Endothelial cell (in vitro differentiated cells): ENCODE results near the gene CLK3. TPM values are rescaled to one million over a fixed set of nuclear protein-coding genes. Genes with fewer than 3 reads are reported as not detected.

Experiments
- DNase-seq: peaks from one replicate; pipeline ENCODE4 v3.0.0; 2021; ENCODE audit warnings: low spot score
- H3K27ac Mint-ChIP-seq: one replicate; pipeline ENCODE4 v1.8.0; 2021; ENCODE audit warnings: mixed read lengths, inconsistent platforms; ENCODE audit not compliant: unreplicated experiment
- H3K27me3 Mint-ChIP-seq: one replicate; pipeline ENCODE4 v1.8.0; 2021; ENCODE audit warnings: mild to moderate bottlenecking, moderate library complexity, mixed read lengths, inconsistent platforms; ENCODE audit not compliant: unreplicated experiment
- H3K36me3 Mint-ChIP-seq: one replicate; pipeline ENCODE4 v1.8.0; 2021; ENCODE audit warnings: mild to moderate bottlenecking, low read depth, mixed read lengths, inconsistent platforms; ENCODE audit not compliant: unreplicated experiment
- H3K4me1 Mint-ChIP-seq: one replicate; pipeline ENCODE4 v1.8.0; 2021; ENCODE audit warnings: mild to moderate bottlenecking, mixed read lengths, inconsistent platforms; ENCODE audit not compliant: unreplicated experiment
- H3K4me3 Mint-ChIP-seq: one replicate; pipeline ENCODE4 v1.8.0; 2021; ENCODE audit warnings: mild to moderate bottlenecking, mixed read lengths, inconsistent platforms; ENCODE audit not compliant: unreplicated experiment
- H3K9me3 Mint-ChIP-seq: one replicate; pipeline ENCODE4 v1.8.0; 2021; ENCODE audit warnings: mixed read lengths, inconsistent platforms; ENCODE audit not compliant: unreplicated experiment
- CTCF ChIP-seq: fragments of 200-600 bp; sonication (generic); IDR thresholded peaks from one replicate; pipeline ENCODE4 v1.5.0; 2021; ENCODE audit warnings: antibody characterized with exemption; ENCODE audit not compliant: unreplicated experiment
- total RNA-seq: library from RNA; stranded (reverse); fragmentation: NEBNext Ultra II Directional; extraction: Animal tissue kit (Norgen Biotek cat#: 25700); gene quantifications from one replicate; pipeline ENCODE4 v1.2.1, GENCODE V29; 2021; ENCODE audit not compliant: unreplicated experiment

The CLK3 gene
- total RNA-seq, 1 donor from 2014 or later: 81.7 TPM

GRCh38 chr15:74646480-74646879 is 30.8 kb downstream of the CLK3 start:
- Mint-ChIP-seq H3K36me3 (peaks cover 15% of the 10 kb centered on the region), H3K27me3 (peaks cover 4% of the 10 kb centered on the region), H3K4me1 (peaks cover 55% of the 10 kb centered on the region), H3K4me3 (no peak overlapping the region), H3K9me3 (no peaks in the 10 kb centered on the region), H3K27ac (no peak overlapping the region)
- no peak for TF ChIP-seq CTCF
- DNase-seq: no peak

- Mint-ChIP-seq H3K4me3 (no peak overlapping the region), H3K36me3 (peaks cover 15% of the 10 kb centered on the region), H3K27me3 (peaks cover 4% of the 10 kb centered on the region), H3K9me3 (no peaks in the 10 kb centered on the region), H3K27ac (no peak overlapping the region), H3K4me1 (peaks cover 45% of the 10 kb centered on the region)
- no peak for DNase-seq
- TF ChIP-seq CTCF: no peak
These were observed 32.6 kb downstream of the CLK3 start for GRCh38 chr15:74648051-74648842.

- peaks cover 4% of the 10 kb centered on the region for H3K27me3 Mint-ChIP-seq
- H3K27ac Mint-ChIP-seq: peak overlapping the region; percentile 86
- no peak for DNase-seq
- H3K9me3 Mint-ChIP-seq: no peaks in the 10 kb centered on the region
- peak overlapping the region; percentile 32 for H3K4me3 Mint-ChIP-seq
- no peak for TF ChIP-seq CTCF
- peaks cover 46% of the 10 kb centered on the region for H3K4me1 Mint-ChIP-seq
- H3K36me3 Mint-ChIP-seq: peaks cover 16% of the 10 kb centered on the region
These were observed 35.7 kb downstream of the CLK3 start for GRCh38 chr15:74651242-74651741.

- H3K9me3 Mint-ChIP-seq: no peaks in the 10 kb centered on the region
- peaks cover 19% of the 10 kb centered on the region for H3K36me3 Mint-ChIP-seq
- DNase-seq: no peak
- peak overlapping the region; percentile 29 for H3K4me3 Mint-ChIP-seq
- peaks cover 5% of the 10 kb centered on the region for H3K27me3 Mint-ChIP-seq
- no peak for TF ChIP-seq CTCF
- H3K27ac Mint-ChIP-seq: peak overlapping the region; percentile 88
- H3K4me1 Mint-ChIP-seq: peaks cover 52% of the 10 kb centered on the region
These were observed 37.9 kb downstream of the CLK3 start for GRCh38 chr15:74653426-74654102.

GRCh38 chr15:74655424-74655823 is 39.8 kb downstream of the CLK3 start:
- Mint-ChIP-seq H3K27me3 (peaks cover 5% of the 10 kb centered on the region), H3K4me1 (peaks cover 43% of the 10 kb centered on the region), H3K4me3 (no peak overlapping the region), H3K27ac (no peak overlapping the region), H3K9me3 (no peaks in the 10 kb centered on the region), H3K36me3 (peaks cover 12% of the 10 kb centered on the region)
- no peak for DNase-seq
- TF ChIP-seq CTCF: no peak
